ENCODE results near the gene RRP8. TPM values are rescaled to one million over a fixed set of nuclear protein-coding genes. Genes with fewer than 3 reads are reported as not detected.

Gene RRP8
- polyA plus RNA-seq, 1 experiment: 9.9 TPM

DNA sequence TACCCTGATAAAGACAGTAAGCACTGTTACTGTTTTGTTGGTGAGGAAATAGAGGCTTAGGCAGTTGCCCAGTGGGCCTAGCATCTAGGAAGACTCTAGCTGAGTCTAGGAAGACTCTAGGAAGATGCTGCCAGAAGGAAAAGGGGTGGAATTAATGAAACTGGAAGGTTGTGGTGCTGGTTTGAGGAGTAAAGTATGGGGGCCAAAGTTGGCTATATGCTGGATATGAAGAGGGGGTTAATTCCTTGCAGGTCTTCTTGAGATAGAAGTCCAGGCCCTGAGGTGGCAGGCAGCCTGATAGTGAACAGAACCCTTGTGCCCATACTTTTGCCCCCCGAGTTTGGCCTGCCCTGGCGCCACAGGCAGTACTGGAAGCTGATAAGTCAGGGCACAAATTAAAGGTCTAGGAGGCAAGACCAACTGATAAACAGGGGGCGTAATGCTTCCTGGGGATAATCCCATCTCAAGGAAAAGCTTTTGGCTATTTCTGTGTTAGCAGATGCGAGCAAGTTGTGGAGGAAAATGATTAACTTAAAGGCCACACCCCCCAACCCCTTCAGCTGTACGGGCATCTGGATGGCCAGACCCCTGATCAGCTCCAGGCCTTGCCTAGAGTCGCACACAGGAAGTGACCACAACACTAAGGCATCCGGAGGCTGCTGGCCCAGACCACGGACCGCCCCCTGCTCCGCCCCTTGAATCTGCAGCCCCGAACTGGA lies 3.2 kb upstream of the RRP8 start:
- ChIA-PET POLR2A (interaction anchor here (1.0 kb wide), 1 partner anchor 12 kb away, joined by 4 read pairs; the partner anchor contains the start of gene TPP1), CTCF (interaction anchor here (0.7 to 2.4 kb wide), 8 partner anchors 12 to 244 kb away, joined by 3 to 11 read pairs (median 4); partner anchors contain the start of genes MRPL17 and TPP1)
- H3K36me3 ChIP-seq (ENCODE audit: control insufficient read depth, insufficient read depth, low read length): peaks cover 32% of the 10 kb centered on the region
- no peak overlapping the region; the same call in 1 of the 2 replicates for H3K4me3 ChIP-seq (ENCODE audit: low read depth, low read length)
- DNase-seq (ENCODE audit: low read depth): peak; percentile 80
- no peak for TF ChIP-seq CTCF (IDR thresholded peaks at IDR 0.05; ENCODE audit: insufficient read depth, low read depth, low read length)
- H3K27me3 ChIP-seq (ENCODE audit: control insufficient read depth, insufficient read depth, low read length): no peaks in the 10 kb centered on the region

DNA sequence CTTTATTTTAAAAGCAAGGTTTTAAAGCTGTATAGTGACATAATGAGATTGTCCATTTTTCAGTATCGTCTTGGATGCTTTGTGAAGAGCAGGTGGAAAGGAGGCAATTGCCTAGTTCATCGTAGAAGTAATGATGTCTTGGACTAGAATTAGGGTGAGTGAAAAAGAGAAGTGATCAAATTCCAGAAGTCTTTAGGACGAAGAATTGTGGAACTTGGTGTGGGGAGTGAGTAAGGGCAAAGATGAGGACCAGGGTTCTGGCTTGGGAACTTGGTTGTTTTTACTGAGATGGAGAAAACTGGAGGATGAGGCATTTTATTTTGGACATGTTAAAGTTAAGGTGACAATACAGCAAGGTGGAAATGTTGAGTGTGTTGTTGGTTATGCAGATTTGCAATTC lies 1.4 kb upstream of the RRP8 start:
- Histone ChIP-seq H3K4me3 (ENCODE audit: low read depth, low read length) (peak overlapping the region; percentile 84), H3K36me3 (ENCODE audit: control insufficient read depth, insufficient read depth, low read length) (peaks cover 29% of the 10 kb centered on the region), H3K27me3 (ENCODE audit: control insufficient read depth, insufficient read depth, low read length) (no peaks in the 10 kb centered on the region)
- no peak for TF ChIP-seq CTCF (IDR thresholded peaks at IDR 0.05; ENCODE audit: insufficient read depth, low read depth, low read length)
- DNase-seq (ENCODE audit: low read depth): no peak
- ChIA-PET POLR2A (interaction anchor here (0.7 kb wide), 1 partner anchor 18 kb away, joined by 5 read pairs; no protein-coding TSS in a partner anchor), CTCF (interaction anchor here (0.8 to 3.9 kb wide), 8 partner anchors 10 to 102 kb away, joined by 3 to 17 read pairs (median 6); partner anchors contain the start of gene TPP1)

DNA sequence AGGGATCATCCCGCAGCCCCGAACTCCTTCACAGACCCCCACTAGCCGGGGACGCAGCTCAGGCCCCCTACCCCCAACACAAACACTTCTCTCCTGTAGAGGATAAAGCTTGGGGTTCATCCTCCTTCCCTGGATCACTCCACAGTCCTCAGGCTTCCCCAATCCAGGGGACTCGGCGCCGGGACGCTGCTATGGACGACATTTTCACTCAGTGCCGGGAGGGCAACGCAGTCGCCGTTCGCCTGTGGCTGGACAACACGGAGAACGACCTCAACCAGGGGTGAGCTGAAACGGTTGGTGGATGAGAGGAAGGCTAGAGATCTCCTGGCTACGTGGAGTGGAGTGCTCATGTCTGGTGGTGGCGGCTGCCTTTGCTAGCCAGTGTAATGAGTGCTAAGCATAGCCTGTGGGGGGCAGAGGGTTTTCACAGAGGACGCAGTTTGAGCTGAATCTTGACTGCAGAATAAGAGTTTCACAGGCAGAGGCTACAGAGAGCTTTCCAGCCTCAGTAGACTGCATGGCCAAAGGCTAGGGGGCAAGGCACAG lies 738 bp upstream of the RRP8 start:
- Histone ChIP-seq H3K36me3 (ENCODE audit: control insufficient read depth, insufficient read depth, low read length) (peaks cover 27% of the 10 kb centered on the region), H3K27me3 (ENCODE audit: control insufficient read depth, insufficient read depth, low read length) (no peaks in the 10 kb centered on the region), H3K4me3 (ENCODE audit: low read depth, low read length) (peak overlapping the region; percentile 84)
- TF ChIP-seq CTCF (IDR thresholded peaks at IDR 0.05; ENCODE audit: insufficient read depth, low read depth, low read length): peak; percentile 43
- ChIA-PET POLR2A (no interaction called here), CTCF (interaction anchor here (0.6 to 3.9 kb wide), 10 partner anchors 10 to 404 kb away, joined by 3 to 17 read pairs (median 4); partner anchors contain the start of genes MRPL17 and TPP1)
- DNase-seq (ENCODE audit: low read depth): no peak

GRCh38 chr11:6602096-6602940 lies 1.1 kb downstream of the RRP8 start:
- POLR2A ChIA-PET: no interaction called here
- Histone ChIP-seq H3K4me3 (ENCODE audit: low read depth, low read length) (peak overlapping the region; percentile 84), H3K36me3 (ENCODE audit: control insufficient read depth, insufficient read depth, low read length) (peaks cover 22% of the 10 kb centered on the region), H3K27me3 (ENCODE audit: control insufficient read depth, insufficient read depth, low read length) (no peaks in the 10 kb centered on the region)
- TF ChIP-seq CTCF (IDR thresholded peaks at IDR 0.05; ENCODE audit: insufficient read depth, low read depth, low read length): no peak
- DNase-seq (ENCODE audit: low read depth): no peak
- CTCF ChIA-PET: interaction anchor here (0.9 to 3.9 kb wide), 3 partner anchors 8 to 81 kb away, joined by 3 to 17 read pairs (median 5); partner anchors contain the start of gene MRPL17

All from BJ (cell line).